Islet precursor cell (in vitro differentiated cells): Measurements from ENCODE around the gene CELSR1.

Experiments used
- DNase-seq: peaks from one replicate; pipeline ENCODE4 v3.0.0-alpha.2; 2018

The CELSR1 gene

GRCh38 chr22:46457502-46458488, 79.6 kb downstream of the CELSR1 start:
- DNase-seq = peak; percentile 99

GRCh38 chr22:46456818-46457163, 80.6 kb downstream of the CELSR1 start:
- peak; percentile 37 for DNase-seq

GRCh38 chr22:46455446-46455845, 82.0 kb downstream of the CELSR1 start:
- no peak for DNase-seq

- DNase-seq = peak; percentile 92
Measured at GRCh38 chr22:46454504-46455269, 82.7 kb downstream of the CELSR1 start.

GRCh38 chr22:46453829-46454503, 83.5 kb downstream of the CELSR1 start:
- no peak for DNase-seq

- DNase-seq = peak; percentile 88
Measured at GRCh38 chr22:46453006-46453828, 84.2 kb downstream of the CELSR1 start.

GRCh38 chr22:46452195-46453005, 85.0 kb downstream of the CELSR1 start:
- DNase-seq = no peak

- no peak for DNase-seq
Measured at GRCh38 chr22:46451741-46452140, 85.7 kb downstream of the CELSR1 start.

- DNase-seq = no peak
Measured at GRCh38 chr22:46450931-46451561, 86.4 kb downstream of the CELSR1 start.

- no peak for DNase-seq
Measured at GRCh38 chr22:46449974-46450745, 87.3 kb downstream of the CELSR1 start.

GRCh38 chr22:46449116-46449691, 88.2 kb downstream of the CELSR1 start:
- DNase-seq = no peak

GRCh38 chr22:46448333-46448732, 89.1 kb downstream of the CELSR1 start:
- DNase-seq = no peak

GRCh38 chr22:46447906-46448305, 89.5 kb downstream of the CELSR1 start:
- no peak for DNase-seq

- no peak for DNase-seq
Measured at GRCh38 chr22:46446799-46447198, 90.6 kb downstream of the CELSR1 start.

- DNase-seq = no peak
Measured at GRCh38 chr22:46445771-46446420, 91.5 kb downstream of the CELSR1 start.

- DNase-seq = no peak
Measured at GRCh38 chr22:46444390-46444854, 93.0 kb downstream of the CELSR1 start.

GRCh38 chr22:46443850-46444389, 93.5 kb downstream of the CELSR1 start:
- DNase-seq = no peak

- no peak for DNase-seq
Measured at GRCh38 chr22:46442217-46442853, 95.1 kb downstream of the CELSR1 start.
